ENCODE measurements around the gene ABL1.

The ABL1 gene

DNA sequence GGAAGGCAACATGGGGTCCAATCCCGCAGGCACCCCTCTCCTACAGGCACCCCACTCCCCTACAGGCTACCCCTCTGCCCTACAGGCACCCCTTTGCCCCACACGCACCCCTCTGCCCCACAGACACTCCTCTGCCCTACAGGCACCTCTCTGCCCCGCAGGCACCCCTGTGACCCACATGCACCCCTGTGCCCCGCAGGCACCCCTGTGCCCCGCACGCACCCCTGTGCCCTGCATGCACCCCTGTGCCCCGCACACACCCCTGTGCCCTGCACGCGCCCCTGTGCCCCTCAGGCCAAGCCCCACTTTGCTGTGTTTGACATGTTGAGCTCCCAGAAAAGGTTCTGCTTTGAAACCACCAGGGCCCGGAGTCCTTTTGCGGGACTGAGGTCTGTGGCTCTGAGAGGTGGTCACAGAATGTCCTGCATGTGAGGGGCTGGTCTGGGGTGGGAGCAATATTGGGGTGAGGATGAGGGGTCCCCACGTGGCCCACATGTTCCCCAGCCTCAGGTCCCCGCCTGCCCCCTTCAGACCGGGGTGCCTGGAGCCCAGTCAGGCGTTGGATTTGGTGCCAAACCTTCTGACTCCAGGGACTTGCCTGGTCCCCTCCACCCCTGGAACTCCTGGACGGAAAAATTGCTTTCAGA lies 62.2 kb downstream of the ABL1 start:
- H3K4me3 ChIP-seq (ENCODE audit: low read depth, low read length) = no peak overlapping the region
- DNase-seq (ENCODE audit: low read depth) = no peak

DNA sequence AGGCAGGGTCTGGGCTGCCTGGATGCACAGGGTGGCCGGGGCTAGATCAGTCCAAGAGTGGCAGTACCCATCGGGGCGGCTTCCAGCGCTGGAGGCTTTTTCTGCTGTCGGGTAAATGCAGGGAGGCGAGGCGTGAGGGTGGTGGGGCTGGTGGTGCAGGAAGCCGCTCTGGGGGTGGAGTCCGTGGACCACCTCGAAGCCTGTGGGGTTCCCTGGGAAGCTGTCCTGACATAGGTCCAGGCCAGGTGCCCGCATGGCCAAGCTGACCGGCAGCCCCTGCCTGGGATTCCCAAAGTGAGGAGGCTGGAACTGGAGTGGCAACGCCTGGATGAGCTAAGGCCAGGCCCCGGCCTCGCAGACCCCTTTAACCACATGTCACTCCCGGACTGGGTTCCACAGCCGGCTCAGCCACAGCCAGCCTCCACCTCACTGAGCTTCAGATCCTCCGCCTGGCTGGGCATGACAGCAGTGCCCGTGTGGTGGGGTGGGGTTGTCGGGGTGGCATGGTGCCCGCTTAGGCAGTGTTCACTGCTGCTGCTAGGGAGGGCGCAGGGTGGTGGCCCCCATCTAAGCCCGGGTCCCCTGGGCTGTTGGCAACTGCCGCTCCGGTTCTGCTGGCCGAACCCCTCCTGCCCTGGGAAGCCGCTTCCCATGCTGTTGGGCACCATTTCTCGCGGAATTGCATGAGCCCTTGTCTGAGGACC lies 62.9 kb downstream of the ABL1 start:
- DNase-seq (ENCODE audit: low read depth) = no peak
- no peak overlapping the region for H3K4me3 ChIP-seq (ENCODE audit: low read depth, low read length)

DNA sequence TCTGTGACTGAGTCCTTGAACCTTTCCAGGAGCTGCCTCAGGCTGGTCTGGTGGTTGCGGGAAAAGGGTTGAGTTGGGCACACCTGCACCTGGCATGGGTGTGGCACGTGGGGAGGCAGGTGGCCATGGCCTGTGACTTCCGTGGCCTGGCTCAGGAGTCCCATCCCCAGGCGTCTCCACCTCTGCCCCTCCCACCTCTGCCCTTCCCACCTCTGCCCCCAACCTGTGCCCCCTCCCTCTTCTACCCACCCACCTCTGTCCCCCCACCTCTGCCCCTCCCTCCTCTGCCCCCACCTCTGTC lies 63.4 kb downstream of the ABL1 start:
- DNase-seq (ENCODE audit: low read depth) = no peak
- H3K4me3 ChIP-seq (ENCODE audit: low read depth, low read length) = no peak overlapping the region

DNA sequence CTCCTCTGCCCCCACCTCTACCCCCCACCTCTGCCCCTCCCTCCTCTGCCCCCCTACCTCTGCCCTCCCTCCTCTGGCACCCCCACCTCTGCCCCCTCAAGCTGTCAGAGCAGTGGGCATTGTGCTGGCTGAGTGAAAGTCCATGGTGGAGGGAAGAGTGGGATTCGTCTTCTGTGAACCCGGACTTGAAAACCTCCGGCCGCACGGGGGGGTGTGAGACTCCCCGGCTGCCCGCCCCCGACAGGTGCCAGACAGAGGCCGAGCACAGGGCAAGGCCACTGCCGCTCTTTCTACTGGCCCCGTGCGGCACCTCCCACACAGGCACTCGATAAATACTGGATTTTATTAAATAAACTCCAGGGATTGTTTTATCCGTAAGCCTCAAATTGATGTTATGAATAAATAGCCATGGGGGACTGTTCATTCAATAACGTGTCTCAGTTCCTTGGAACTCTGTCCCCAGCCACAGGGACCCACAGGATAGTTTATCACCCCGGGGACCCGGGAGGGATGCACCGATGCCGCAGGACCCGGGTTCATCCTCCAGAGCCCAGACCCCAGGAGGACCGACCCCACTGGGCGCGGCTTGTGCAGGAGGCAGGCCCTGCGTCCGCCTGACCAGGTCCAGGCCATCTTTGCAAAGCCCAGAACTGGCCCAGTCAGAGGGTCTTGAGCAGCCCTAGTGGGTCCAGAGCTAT lies 64.1 kb downstream of the ABL1 start:
- DNase-seq (ENCODE audit: low read depth) = no peak
- H3K4me3 ChIP-seq (ENCODE audit: low read depth, low read length) = no peak overlapping the region

DNA sequence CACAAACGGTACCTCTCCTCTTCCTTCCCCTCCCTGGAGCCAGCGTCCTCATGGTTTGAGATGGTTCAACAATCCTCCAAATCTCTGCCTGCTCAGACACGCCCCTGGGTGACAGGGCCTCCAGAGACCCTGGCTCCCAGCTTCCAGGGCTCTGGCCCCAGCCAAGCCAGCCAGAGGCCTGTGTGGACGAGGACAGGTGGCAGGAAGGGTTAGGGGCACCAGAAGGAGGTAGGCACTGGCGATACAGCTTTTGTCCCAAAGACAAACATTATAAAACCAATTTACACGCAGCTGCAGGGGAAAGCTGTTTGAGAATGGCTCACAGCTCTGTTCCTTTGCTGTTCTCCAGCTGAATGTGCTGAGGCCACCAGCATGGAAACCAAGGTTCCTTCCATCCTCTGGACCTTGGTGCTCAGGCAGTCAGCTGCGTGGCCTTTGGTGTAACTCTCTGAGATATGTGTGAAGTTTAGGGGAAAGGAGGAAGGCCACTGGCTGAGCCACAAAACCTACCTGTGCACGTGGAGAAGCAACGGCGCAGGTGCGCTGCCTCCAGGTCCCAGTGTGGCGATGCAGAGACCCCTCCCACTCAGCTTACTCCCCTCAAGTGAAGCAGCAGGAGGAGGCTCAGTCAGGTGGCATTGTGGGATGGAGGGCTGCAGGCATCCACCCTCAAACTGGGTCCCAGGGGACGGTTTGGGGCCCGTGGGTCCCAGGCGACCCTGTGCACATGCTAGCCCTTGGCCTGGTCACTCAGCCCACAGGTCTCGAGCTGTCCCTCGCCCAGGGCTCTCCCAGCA lies 65.8 kb downstream of the ABL1 start:
- DNase-seq (ENCODE audit: low read depth) = no peak
- H3K4me3 ChIP-seq (ENCODE audit: low read depth, low read length) = no peak overlapping the region

DNA sequence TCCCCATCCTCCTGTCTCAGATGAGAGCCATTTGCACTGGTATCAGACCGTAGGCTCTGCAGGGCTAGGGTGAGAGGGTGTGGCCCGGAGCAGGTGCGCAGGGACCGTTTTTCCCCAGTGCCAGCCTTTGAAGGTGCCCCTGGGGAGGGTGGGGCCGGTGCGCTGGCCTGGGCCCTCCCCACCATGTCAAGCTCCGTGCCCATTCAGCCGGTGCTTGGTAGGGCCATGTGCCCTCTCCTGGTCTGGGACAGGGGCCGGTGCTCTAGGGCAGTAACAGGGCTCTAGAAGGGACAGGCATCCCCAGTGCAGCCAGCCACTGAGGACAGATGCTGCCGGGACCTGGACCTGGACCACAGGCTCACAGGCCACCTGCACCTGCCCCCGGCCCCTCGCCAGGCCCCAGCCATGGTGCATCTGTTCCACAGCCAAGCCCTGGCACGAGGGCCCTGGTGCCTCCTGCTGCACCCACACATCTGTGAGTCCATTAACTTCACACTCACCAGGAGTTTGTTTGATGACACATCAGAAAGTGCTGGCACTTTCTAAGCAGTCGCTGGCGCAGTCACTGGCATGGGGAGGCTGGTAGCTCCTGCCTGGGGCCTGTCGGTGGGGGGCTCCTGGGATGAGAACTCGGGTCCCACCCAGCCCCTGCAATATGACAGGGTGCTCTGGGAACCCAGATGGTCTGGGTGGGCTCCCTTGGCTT lies 66.6 kb downstream of the ABL1 start:
- no peak for DNase-seq (ENCODE audit: low read depth)

DNA sequence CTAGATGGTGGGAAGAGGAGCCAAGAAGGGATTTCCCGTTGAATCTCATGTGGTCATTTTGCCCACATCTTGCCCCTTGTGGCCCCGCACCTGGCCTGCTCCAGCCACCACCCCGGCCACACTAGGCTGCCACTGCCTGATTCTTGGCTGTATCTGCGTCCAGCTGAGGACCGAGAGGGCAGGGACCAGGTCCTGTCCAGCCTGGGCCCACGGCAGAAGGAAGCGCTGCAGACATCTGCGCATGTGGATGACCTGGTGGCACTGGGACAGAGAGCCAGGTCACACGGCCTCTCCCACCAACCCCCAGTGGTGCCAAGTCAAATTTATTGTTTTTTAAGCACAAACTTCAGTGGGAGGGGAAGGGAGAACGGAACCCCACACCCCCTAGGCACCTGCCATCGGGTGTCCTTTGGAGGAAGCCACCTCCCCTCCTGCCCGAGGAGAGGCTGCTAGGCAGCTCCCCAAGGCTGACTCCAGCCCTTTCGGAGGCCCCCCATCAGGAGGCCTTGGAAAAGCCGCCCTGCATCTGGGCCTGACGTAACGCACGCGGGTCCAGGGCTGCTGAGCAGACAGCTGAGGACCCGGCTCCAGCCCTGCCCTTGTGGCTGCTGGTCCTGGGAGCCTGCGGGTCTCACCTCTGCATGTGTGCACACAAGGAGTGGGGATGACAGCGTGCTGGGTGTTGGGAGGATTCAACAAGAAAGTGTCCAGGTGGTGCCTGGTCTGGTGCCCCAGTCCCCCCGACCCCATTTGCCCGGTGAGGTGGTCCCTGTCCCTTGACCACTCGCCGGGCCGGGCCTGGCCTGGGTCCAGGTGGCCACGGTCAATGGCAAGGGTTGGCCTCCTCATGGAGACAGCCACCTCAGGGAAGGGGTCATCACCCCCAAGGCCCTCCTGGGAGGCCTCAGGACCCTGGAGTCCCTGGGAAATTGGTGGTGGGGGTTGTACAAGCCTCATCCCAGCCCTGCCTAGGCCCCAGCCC lies 67.4 kb downstream of the ABL1 start:
- DNase-seq (ENCODE audit: low read depth) = no peak
- H3K4me3 ChIP-seq (ENCODE audit: low read depth, low read length) = no peak overlapping the region

More for the DNA sequence above, 66.6 kb downstream of the ABL1 start:
- H3K4me3 ChIP-seq (ENCODE audit: low read depth, low read length) = no peak overlapping the region

DNA sequence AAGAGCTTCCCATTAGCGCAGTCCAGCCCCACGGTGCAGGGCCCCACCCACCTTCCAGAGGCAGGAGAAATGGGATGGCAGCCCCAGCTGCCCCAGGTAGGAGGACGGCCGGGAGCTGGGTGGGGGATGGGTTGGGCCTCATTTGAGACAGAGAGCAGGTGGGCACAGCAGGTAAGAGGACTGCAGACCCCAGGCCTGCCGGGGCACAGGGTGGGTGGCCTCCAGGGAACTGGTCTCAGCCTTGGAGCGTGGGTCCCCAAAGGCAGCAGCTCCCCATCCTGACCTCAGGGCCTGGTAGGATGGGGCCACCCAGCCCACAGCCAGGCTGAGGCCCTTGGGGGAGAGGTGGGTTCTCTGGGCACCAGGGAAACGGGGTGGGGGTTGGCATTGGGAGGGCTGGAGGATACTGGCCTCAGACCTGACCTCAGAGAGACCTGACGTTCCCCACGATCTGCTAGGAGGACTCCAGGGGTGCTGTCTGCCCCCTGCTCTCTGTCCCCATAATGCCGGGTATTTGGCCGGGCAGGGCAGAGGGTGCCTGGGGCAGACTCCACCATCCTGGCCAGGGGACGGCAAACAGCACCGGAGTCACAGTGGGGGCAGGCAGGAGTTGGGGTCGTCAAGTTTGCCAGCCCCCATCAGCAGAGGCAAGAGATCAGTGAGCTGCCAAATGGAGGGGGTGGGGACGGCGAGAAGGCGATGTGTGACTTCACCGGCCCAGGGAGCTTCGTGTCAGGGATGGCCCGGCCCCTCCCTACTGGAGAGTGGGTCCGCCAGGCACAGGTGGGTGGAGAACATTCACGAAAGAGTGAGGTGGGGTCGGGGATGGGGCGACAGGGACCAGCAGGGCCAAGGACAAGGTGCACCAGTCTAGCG lies 68.4 kb downstream of the ABL1 start:
- no peak for DNase-seq (ENCODE audit: low read depth)
- no peak overlapping the region for H3K4me3 ChIP-seq (ENCODE audit: low read depth, low read length)

DNA sequence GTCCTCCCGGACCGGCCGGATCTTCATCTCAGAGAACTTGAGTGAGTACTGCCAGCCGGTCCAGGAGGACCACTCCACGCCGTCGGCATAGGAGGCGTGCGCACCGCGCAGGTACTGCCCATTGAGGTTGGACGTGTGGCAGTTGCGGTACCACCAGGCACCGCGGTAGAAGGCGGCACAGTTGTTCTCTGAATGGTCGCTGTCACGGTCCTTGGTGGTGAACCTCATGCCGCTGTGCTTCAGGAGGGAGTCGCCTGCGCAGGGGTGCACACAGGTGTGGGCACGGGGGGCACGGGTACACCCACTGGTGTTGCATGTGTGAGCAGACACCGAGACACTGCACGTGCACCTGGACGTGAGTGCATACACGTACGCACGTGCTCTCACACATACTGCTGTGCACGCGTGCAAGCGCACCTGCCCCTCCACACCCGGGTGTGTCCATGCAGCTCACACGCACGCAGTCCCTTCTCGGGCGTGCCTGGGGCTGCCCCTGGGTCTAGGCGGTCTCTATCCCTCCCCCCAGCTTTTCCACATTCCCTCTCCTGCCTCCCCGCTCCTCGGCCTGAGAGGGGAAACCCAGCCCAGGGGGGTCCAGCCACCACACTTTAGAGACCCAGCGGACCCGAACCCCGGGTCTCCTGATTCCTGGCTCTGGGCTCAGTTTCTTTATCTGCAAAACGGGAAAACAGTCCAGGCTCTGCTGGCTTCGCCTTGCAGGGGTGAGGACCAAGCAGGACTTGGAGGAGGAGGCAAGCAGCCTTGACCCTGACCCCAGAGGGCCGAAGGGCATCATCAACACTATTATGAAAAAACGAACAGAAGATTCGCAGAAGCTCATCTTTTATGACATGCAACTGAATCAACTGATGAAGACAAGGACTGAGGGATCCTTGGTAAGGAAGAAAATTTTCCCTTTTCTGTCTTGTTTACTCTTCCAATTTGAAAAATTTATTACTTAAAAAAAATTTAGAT lies 69.3 kb downstream of the ABL1 start:
- H3K4me3 ChIP-seq (ENCODE audit: low read depth, low read length) = no peak overlapping the region
- no peak for DNase-seq (ENCODE audit: low read depth)

DNA sequence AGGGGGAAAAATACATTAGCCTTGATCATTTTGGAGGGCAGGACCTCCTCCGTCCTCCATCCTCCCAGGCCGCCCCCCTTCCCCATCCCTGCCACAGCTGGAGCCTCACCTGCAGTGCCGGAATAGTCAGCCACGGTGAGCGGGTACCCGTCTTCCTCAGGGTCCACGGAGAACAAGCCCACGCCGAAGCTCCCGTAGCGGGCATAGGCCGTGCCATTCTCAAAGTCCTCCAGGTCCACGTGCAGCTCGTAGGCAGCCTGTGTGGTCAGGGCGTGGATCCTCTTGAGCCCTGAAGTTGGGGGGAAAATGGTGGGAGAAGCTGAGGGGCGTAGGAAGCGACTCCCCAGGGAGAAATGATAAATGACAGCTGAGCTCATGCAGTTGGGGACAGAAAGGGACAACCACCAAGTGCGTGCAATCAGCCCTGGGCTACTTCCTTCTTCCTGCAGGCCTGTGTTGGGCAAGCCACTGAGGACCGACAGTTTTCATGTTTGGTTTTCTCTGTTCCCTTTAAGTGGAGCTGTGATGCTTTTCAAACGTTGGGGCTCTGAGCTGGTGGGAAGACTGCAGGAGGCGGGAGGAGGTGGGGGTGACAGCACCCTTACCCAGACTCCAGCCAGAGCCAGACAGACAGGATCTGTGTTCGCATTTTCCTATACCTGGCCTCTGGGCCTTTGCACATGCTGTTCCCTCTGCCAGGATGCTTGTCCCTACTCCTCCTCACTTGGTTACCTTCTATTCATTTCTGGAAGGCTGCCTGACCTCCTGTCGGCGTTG lies 70.3 kb downstream of the ABL1 start:
- no peak overlapping the region for H3K4me3 ChIP-seq (ENCODE audit: low read depth, low read length)
- DNase-seq (ENCODE audit: low read depth) = no peak

DNA sequence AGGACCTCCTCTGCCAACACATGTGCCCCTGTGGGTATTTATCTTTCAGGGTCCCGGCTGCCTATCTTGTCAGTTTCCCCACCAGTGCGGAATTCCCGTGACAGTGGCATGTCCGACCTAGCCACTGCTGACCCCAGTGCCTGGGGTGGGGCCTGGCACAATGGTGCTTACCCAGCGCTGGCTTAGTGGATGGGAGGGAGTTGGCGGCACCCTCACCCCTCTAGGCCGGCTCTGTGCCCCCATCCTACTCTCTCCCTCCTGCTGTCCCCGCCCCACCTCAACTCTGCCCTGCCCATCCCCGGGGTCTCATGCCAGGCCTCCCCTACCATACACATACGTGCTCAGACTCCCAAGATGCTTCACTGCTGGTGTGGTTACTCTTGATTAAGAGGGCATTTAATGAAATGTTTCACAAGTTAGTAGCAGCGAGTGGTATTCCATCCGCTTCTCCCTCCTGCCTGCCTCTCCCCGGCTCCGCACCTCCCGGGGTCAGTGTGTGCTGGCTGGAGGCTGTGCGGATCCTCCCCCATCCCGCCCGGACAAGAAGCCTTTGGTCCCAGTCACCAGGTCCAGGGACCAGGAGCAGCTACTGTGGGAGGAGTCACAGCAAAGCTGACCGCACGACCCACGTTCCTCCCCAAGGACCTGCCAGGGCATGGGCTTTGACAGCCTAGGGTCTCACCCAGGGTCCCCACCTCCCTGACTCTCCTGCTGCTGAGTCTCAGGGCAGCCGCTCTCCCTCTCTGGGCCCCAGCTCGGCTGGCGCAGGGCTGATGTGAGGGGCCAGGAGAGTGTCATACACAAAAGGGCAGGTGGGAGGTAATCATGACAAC lies 71.1 kb downstream of the ABL1 start:
- H3K4me3 ChIP-seq (ENCODE audit: low read depth, low read length) = no peak overlapping the region
- DNase-seq (ENCODE audit: low read depth) = no peak

DNA sequence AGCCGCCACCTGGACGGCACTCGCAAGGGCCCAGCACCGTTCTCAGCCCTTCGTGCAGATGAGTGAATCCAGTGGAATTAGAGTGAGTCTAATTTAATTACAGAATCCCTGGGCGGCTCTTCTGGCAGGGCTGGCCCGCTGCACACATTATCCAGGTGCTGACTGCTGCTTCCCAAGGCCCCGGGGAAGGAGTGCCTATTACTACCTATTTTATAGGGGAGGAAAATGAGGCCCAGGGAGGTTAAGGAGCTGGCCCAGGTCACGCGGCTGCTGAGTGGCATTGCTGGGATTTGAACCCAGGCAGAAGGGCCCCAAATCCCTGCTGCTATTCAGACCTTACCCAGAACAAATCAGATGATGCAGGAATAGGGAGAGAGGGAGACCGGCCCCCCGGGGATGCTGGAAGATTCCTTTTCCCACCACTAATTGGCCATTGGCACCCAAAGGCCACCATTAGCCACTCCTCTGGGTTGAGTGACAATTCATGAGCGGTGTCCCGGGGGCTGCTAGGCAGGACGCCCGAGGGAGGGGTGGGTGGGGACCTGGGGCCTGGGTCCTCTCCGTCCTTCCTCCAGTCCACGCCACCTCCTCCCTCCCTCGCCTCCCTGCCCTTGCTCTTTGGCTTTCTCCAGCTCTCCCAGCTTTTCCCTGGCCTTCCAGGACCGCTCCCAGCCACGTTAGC lies 71.8 kb downstream of the ABL1 start:
- no peak for DNase-seq (ENCODE audit: low read depth)
- H3K4me3 ChIP-seq (ENCODE audit: low read depth, low read length) = no peak overlapping the region

DNA sequence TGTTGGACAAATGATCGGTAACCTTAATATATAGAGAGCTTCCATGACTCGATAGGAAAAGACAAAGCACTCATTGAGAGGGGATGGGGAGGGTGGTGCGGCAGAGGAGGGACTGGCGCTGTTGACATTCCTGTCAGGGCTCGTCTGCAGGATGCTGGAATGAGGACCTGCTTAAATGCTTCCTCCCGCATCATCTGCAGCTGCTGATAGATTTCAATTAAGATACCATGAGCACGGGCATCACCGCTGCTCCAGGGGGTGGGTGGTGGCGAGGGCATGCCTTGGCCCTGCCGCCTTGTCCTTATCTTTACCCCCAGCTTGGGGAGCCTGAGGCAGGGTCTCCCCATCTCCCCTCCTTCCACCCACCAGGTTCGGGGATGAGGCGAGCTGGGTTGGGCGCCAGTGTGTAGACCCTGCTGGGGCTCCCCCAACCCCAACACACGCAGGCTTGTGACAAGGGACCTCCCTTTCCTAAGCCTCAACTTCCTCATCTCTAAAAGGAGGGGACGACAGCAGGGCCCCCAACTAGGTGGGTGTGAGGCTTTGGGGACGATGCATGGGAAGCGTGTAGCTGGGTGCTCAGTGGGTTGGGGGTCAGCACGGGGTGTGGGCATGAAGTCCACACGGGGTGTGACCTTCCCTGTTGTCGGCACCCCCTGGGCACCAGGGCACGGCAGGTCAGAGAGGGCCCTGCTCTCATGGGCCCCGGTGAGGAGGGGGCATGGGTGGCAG lies 73.3 kb downstream of the ABL1 start:
- DNase-seq (ENCODE audit: low read depth) = no peak
- H3K4me3 ChIP-seq (ENCODE audit: low read depth, low read length) = no peak overlapping the region

DNA sequence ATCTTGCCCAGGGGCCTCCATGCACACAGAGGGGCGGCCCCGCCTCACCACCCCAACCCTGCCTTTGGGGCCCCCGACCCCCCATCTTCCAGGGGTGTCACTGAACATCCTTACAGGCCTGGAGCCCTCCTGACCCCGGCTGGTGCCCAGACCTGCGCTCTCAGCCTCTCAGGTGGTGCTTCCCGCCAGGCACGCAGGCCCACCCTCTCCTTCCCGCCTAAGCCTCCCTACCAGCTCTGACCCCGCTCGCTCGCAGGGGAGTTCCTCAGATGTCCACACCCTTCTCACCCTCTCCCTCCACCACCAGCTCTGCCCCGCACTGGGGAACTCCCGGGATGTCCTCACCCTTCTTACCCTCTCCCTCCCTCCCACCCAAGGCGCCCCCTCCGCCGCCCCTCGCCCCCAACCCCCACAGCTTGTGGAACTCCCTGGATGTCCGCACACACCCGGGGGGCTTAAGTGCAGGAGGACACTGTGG lies 73.9 kb downstream of the ABL1 start:
- no peak overlapping the region for H3K4me3 ChIP-seq (ENCODE audit: low read depth, low read length)
- no peak for DNase-seq (ENCODE audit: low read depth)

Measured in skeletal muscle cell (primary cell).